T-cell (primary cell): ENCODE data around the gene FBN2. TPM values are rescaled to one million over a fixed set of nuclear protein-coding genes. Genes with fewer than 3 reads are reported as not detected.

ENCODE experiments used
- ATAC-seq, 4 experiments: fragments of 200-7000 bp in 3 of 4; fragments of 150-1000 bp in 1 of 4; cut with Tn5 transposase; replicated peaks in 1 of 4; 1 replicate in 3 of 4; 2 replicates in 1 of 4; pipeline ENCODE4 v1.10.0; 2021; ENCODE audit warnings: moderate library complexity in 3 of 4, mild to moderate bottlenecking in 2 of 4, moderate number of reproducible peaks in 1 of 4
- CTCF ChIA-PET, 2 donors: fragments of 300-600 bp; sonication (Branson Sonifier 250); formaldehyde crosslinking; loops; one replicate each; lab custom pipeline; 2022; ENCODE audit warnings: antibody characterized with exemption in 2 of 2; lab: Charles Lee
- POLR2A ChIA-PET, 2 donors: fragments of 300-600 bp; sonication (Branson Sonifier 250); formaldehyde crosslinking; loops; one replicate each; lab custom pipeline; 2022; ENCODE audit warnings: antibody characterized with exemption in 2 of 2; lab: Charles Lee
- DNase-seq, 35 experiments: peaks; one replicate each; pipeline versions ENCODE4 v3.0.0 to v3.0.0-alpha.2; 2013 to 2023
- H3K27ac ChIP-seq: one replicate; pipeline ENCODE4 v1.5.1; 2013; ENCODE audit warnings: low read length
- H3K27me3 ChIP-seq, 2 experiments: replicated peaks in 1 of 2; 1 replicate in 1 of 2; 2 replicates in 1 of 2; pipeline versions ENCODE4 v1.6.1 to v1.7.0; 2013; ENCODE audit warnings: low read length in 1 of 2, mixed read lengths in 1 of 2; ENCODE audit not compliant: control insufficient read depth in 2 of 2, insufficient read depth in 2 of 2; ENCODE audit errors: extremely low read depth in 1 of 2
- H3K36me3 ChIP-seq, 2 donors: 1 replicate in 1 of 2; 2 replicates in 1 of 2; pipeline versions ENCODE4 v1.6.1 to v1.7.0; 2013; ENCODE audit warnings: low read length in 1 of 2; ENCODE audit not compliant: control insufficient read depth in 2 of 2, insufficient read depth in 1 of 2; ENCODE audit errors: extremely low read depth in 1 of 2
- H3K4me1 ChIP-seq, 2 experiments: 1 replicate in 1 of 2; 2 replicates in 1 of 2; pipeline versions ENCODE4 v1.6.1 to v1.7.0; 2013; ENCODE audit warnings: low read length in 2 of 2, mixed read lengths in 1 of 2; ENCODE audit not compliant: insufficient read depth in 2 of 2, control insufficient read depth in 1 of 2; ENCODE audit errors: extremely low read depth in 1 of 2
- H3K4me3 ChIP-seq, 2 donors: 1 replicate in 1 of 2; 2 replicates in 1 of 2; pipeline versions ENCODE4 v1.5.1 to v1.7.0; 2013; ENCODE audit warnings: mild to moderate bottlenecking in 2 of 2, low read length in 1 of 2, moderate library complexity in 1 of 2; ENCODE audit not compliant: control insufficient read depth in 1 of 2; ENCODE audit errors: extremely low read depth in 1 of 2
- H3K9me3 ChIP-seq: 2 replicates; pipeline ENCODE4 v1.7.0; 2013
- H3K27ac Mint-ChIP-seq, 2 donors: one replicate each; pipeline ENCODE4 v1.8.0; 2020 to 2021; ENCODE audit warnings: mild to moderate bottlenecking in 2 of 2, mixed read lengths in 2 of 2
- H3K27me3 Mint-ChIP-seq, 2 donors: one replicate each; pipeline ENCODE4 v1.8.0; 2021 to 2022; ENCODE audit warnings: mixed read lengths in 2 of 2
- H3K36me3 Mint-ChIP-seq: one replicate; pipeline ENCODE4 v1.8.0; 2021; ENCODE audit warnings: mixed read lengths
- H3K4me1 Mint-ChIP-seq, 3 donors: one replicate each; pipeline ENCODE4 v1.8.0; 2020 to 2022; ENCODE audit warnings: mixed read lengths in 3 of 3, mild to moderate bottlenecking in 1 of 3
- H3K4me3 Mint-ChIP-seq, 3 donors: one replicate each; pipeline ENCODE4 v1.8.0; 2020 to 2022; ENCODE audit warnings: mild to moderate bottlenecking in 3 of 3, mixed read lengths in 3 of 3, moderate library complexity in 3 of 3
- H3K9me3 Mint-ChIP-seq, 3 donors: one replicate each; pipeline ENCODE4 v1.8.0; 2020 to 2022; ENCODE audit warnings: mixed read lengths in 3 of 3
- WGBS: methylation state at CpG from one replicate; pipeline ENCODE4 v1.1.5; 2013; ENCODE audit warnings: missing lambda C conversion rate; ENCODE audit not compliant: insufficient coverage; 5-methylcytosine and 5-hydroxymethylcytosine counted together
- total RNA-seq, 35 experiments: library from RNA in 6 of 35; stranded (reverse) in 6 of 35; fragments of 120-200 nt in 1 of 35; gene quantifications; one replicate each; pipeline versions ENCODE4 v1.2.1 to v1.2.4 and lab custom pipeline; 2013 to 2026

FBN2 gene
- total RNA-seq, 5 donors from 2014 or later (not counting 1 experiment from before 2014, with no cell fraction given) = 0.32 to 0.61 (median 0.36) TPM; not detected in 2

DNA sequence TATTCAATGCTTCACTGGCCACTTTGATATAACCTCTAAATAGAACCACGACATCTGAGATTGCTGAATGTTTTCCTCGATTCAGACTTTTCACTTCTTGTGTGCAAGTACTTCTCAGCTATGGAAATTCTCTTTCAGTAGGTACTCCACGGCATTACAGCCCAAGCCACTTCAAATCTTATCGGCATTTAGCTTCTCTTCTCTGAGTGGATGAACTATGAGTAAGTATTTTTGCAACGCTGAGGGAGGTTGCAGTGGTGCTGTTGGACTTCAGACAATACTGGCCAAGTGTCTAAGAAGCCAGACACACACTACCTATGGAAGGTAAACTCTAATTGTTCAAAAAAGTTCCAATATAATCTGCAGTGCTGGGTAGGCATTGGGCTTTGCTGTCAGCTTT, 60.1 kb downstream of the FBN2 start:
- no peaks in the 10 kb centered on the region for H3K36me3 Mint-ChIP-seq
- Histone ChIP-seq H3K27me3 (no peaks in the 10 kb centered on the region), H3K27ac (no peak overlapping the region), H3K4me1 (no peaks in the 10 kb centered on the region), H3K36me3 (no peaks in the 10 kb centered on the region), H3K4me3 (no peak overlapping the region), H3K9me3 (no peaks in the 10 kb centered on the region)
- WGBS = 77% methylated on average over 2 of the region's 5 CpGs
- ChIA-PET POLR2A (no interaction called here), CTCF (interaction anchor here in 1 of 2 donors (0.6 kb wide), 1 partner anchor 1389 kb away, joined by 3 read pairs; no protein-coding TSS in a partner anchor)
- H3K27ac Mint-ChIP-seq = no peak overlapping the region
- no peaks in the 10 kb centered on the region for H3K27me3 Mint-ChIP-seq
- no peak overlapping the region for H3K4me3 Mint-ChIP-seq
- ATAC-seq = no peak
- no peaks in the 10 kb centered on the region for H3K4me1 Mint-ChIP-seq
- peaks cover 0 to 4% (median 0%) of the 10 kb centered on the region in 3 donors for H3K9me3 Mint-ChIP-seq
- no peak for DNase-seq

GRCh38 chr5:128475693-128476092, 62.4 kb downstream of the FBN2 start:
- ChIA-PET POLR2A (no interaction called here), CTCF (no interaction called here)
- Histone ChIP-seq H3K4me3 (no peak overlapping the region), H3K27me3 (no peaks in the 10 kb centered on the region), H3K27ac (no peak overlapping the region), H3K36me3 (no peaks in the 10 kb centered on the region), H3K4me1 (no peaks in the 10 kb centered on the region), H3K9me3 (no peaks in the 10 kb centered on the region)
- no peaks in the 10 kb centered on the region for H3K4me1 Mint-ChIP-seq
- no peak overlapping the region for H3K27ac Mint-ChIP-seq
- H3K4me3 Mint-ChIP-seq = no peak overlapping the region
- H3K36me3 Mint-ChIP-seq = no peaks in the 10 kb centered on the region
- no peak for DNase-seq
- peaks cover 0 to 4% (median 0%) of the 10 kb centered on the region in 3 donors for H3K9me3 Mint-ChIP-seq
- no peaks in the 10 kb centered on the region for H3K27me3 Mint-ChIP-seq
- no peak for ATAC-seq
- WGBS = no CpG with 5 or more reads among the region's 3 CpGs

DNA sequence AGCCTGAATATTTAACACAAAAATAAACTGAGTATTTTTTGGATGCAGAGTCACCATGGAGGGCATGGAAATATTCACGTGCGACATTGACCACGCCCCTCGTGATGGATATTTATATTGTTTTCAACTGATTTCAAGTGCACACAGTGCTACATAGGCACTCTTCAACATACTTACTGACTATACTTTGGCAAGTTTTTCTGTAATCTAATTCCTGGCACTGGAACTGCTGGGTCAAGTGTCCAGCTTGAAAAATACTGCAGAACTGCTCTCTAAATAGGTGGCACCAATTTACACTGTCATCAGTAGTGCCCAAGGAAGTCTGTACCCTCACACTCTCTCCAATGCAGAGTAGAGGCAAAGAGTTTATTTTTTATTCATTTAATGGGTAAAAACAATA, 65.1 kb downstream of the FBN2 start:
- no peaks in the 10 kb centered on the region for H3K36me3 Mint-ChIP-seq

DNA sequence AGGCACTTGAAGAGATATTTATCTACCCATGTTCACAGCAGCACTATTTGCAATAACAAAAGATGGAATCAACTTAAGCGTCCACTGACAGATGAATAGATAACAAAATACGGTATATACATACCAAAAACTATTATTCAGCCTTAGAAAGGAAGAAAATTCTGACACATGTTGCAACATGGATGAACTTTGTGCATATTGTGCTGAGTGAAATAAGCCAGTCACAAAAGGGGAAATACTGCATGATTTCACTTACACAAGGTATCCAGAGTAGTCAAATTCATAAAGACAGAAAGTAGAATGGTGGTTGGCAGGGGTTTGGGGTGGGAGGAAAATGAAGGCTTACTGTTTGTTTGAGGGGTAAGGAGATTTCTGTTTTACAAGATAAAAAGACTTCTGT, 66.0 kb downstream of the FBN2 start:
- DNase-seq = no peak
- POLR2A ChIA-PET = interaction anchor here in 1 of 2 donors (0.6 kb wide), 1 partner anchor 10 kb away, joined by 3 read pairs; no protein-coding TSS in a partner anchor
- Mint-ChIP-seq H3K9me3 (peaks cover 0 to 9% (median 0%) of the 10 kb centered on the region in 3 donors), H3K4me3 (no peak overlapping the region), H3K27ac (no peak overlapping the region), H3K27me3 (no peaks in the 10 kb centered on the region), H3K36me3 (no peaks in the 10 kb centered on the region), H3K4me1 (no peaks in the 10 kb centered on the region)
- no CpG with 5 or more reads among the region's 2 CpGs for WGBS
- Histone ChIP-seq H3K4me3 (no peak overlapping the region), H3K9me3 (no peaks in the 10 kb centered on the region), H3K4me1 (no peaks in the 10 kb centered on the region), H3K27ac (no peak overlapping the region), H3K27me3 (no peaks in the 10 kb centered on the region), H3K36me3 (no peaks in the 10 kb centered on the region)
- CTCF ChIA-PET = no interaction called here
- no peak for ATAC-seq

More for the DNA sequence above, 65.1 kb downstream of the FBN2 start:
- ATAC-seq (no peak), DNase-seq (no peak)
- ChIA-PET CTCF (no interaction called here), POLR2A (no interaction called here)
- H3K9me3 Mint-ChIP-seq = peaks cover 0 to 9% (median 0%) of the 10 kb centered on the region in 3 donors
- H3K27me3 ChIP-seq = no peaks in the 10 kb centered on the region
- H3K27ac ChIP-seq = no peak overlapping the region
- WGBS = no CpG with 5 or more reads among the region's 4 CpGs
- no peaks in the 10 kb centered on the region for H3K36me3 ChIP-seq
- no peaks in the 10 kb centered on the region for H3K4me1 ChIP-seq
- H3K4me3 Mint-ChIP-seq = no peak overlapping the region
- H3K9me3 ChIP-seq = no peaks in the 10 kb centered on the region
- H3K4me3 ChIP-seq = no peak overlapping the region
- no peaks in the 10 kb centered on the region for H3K4me1 Mint-ChIP-seq
- H3K27me3 Mint-ChIP-seq = no peaks in the 10 kb centered on the region
- H3K27ac Mint-ChIP-seq = no peak overlapping the region

GRCh38 chr5:128470663-128471062, 67.4 kb downstream of the FBN2 start:
- DNase-seq = no peak
- no peak overlapping the region for H3K4me3 ChIP-seq
- Mint-ChIP-seq H3K4me3 (no peak overlapping the region), H3K27me3 (no peaks in the 10 kb centered on the region), H3K36me3 (no peaks in the 10 kb centered on the region), H3K27ac (no peak overlapping the region), H3K4me1 (no peaks in the 10 kb centered on the region), H3K9me3 (peaks cover 0 to 9% (median 0%) of the 10 kb centered on the region in 3 donors)
- ChIA-PET CTCF (no interaction called here), POLR2A (no interaction called here)
- no CpG with 5 or more reads among the region's 1 CpG for WGBS
- no peaks in the 10 kb centered on the region for H3K36me3 ChIP-seq
- no peaks in the 10 kb centered on the region for H3K4me1 ChIP-seq
- no peaks in the 10 kb centered on the region for H3K27me3 ChIP-seq
- H3K27ac ChIP-seq = no peak overlapping the region
- ATAC-seq = no peak
- H3K9me3 ChIP-seq = no peaks in the 10 kb centered on the region

GRCh38 chr5:128469912-128470311, 68.1 kb downstream of the FBN2 start:
- WGBS = 33% methylated on average over 2 of the region's 2 CpGs
- CTCF ChIA-PET = no interaction called here

DNA sequence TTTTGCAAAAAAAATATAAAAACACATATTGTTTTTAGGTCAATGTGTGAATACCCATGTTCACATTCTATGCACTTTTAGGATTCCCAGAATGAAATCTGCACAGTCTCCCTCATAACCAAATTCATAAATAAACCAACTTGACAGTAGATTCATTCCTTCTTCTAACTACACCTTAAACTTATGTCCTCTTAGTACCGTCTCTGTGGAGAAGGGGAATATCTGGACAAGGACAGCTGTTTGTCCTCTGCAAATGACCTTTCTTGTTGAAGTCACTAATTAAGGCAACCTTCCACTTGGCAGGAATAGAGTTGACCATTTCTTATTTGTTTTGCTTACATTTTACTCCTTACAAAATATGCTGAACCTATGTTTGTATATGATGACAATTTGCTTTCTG, 71.1 kb downstream of the FBN2 start:
- H3K4me3 ChIP-seq = no peak overlapping the region
- H3K27ac ChIP-seq = no peak overlapping the region
- H3K27me3 ChIP-seq = no peaks in the 10 kb centered on the region
- CTCF ChIA-PET = no interaction called here
- no peak for ATAC-seq
- DNase-seq = no peak
- Mint-ChIP-seq H3K36me3 (no peaks in the 10 kb centered on the region), H3K9me3 (peaks cover 0 to 6% (median 0%) of the 10 kb centered on the region in 3 donors), H3K4me3 (no peak overlapping the region), H3K27ac (no peak overlapping the region), H3K4me1 (no peaks in the 10 kb centered on the region), H3K27me3 (no peaks in the 10 kb centered on the region)
- no peaks in the 10 kb centered on the region for H3K36me3 ChIP-seq
- no peaks in the 10 kb centered on the region for H3K9me3 ChIP-seq
- POLR2A ChIA-PET = no interaction called here
- WGBS = no CpG with 5 or more reads among the region's 1 CpG
- no peaks in the 10 kb centered on the region for H3K4me1 ChIP-seq

More at GRCh38 chr5:128469912-128470311, 68.1 kb downstream of the FBN2 start:
- Mint-ChIP-seq H3K4me3 (no peak overlapping the region), H3K9me3 (peaks cover 0 to 8% (median 0%) of the 10 kb centered on the region in 3 donors), H3K27me3 (no peaks in the 10 kb centered on the region), H3K27ac (no peak overlapping the region), H3K36me3 (no peaks in the 10 kb centered on the region), H3K4me1 (no peaks in the 10 kb centered on the region)
- Histone ChIP-seq H3K9me3 (no peaks in the 10 kb centered on the region), H3K27ac (no peak overlapping the region), H3K4me1 (no peaks in the 10 kb centered on the region), H3K27me3 (no peaks in the 10 kb centered on the region), H3K4me3 (no peak overlapping the region), H3K36me3 (no peaks in the 10 kb centered on the region)
- no peak for DNase-seq
- POLR2A ChIA-PET = no interaction called here
- ATAC-seq = no peak
